Measurements from ENCODE around the gene RARG.

The RARG gene

DNA sequence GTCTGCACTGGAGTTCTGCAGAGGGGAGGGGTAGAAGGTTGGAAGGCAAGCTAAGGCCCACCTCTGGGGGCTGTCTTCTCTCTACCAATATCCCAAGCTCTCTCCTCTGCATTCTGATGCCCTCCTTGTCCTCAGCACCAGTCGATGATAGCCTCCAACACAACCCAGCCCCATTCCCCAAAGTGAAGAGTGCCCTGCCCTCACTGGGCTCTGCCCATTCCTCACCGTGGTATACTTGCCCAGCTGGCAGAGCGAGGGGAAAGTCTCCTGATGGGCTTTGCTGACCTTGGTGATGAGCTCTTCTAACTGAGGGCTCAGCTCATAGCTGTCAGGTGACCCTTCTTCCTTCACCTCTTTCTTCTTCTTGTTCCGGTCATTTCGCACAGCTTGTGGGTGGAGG lies 17.8 kb downstream of the RARG start:
- H3K27ac ChIP-seq: no peak overlapping the region
- TF ChIP-seq CTCF (IDR thresholded peaks at IDR 0.05) (no peak), ZFX (IDR thresholded peaks at IDR 0.05; ENCODE audit: borderline replicate concordance) (no peak)

GRCh38 chr12:53213348-53213747 lies 18.7 kb downstream of the RARG start:
- H3K27ac ChIP-seq: no peak overlapping the region
- peak; percentile 100 for TF ChIP-seq CTCF (IDR thresholded peaks at IDR 0.05)
- TF ChIP-seq ZFX (IDR thresholded peaks at IDR 0.05; ENCODE audit: borderline replicate concordance): no peak

GRCh38 chr12:53212931-53213330 lies 19.1 kb downstream of the RARG start:
- TF ChIP-seq ZFX (IDR thresholded peaks at IDR 0.05; ENCODE audit: borderline replicate concordance) (no peak), CTCF (IDR thresholded peaks at IDR 0.05) (no peak)
- no peak overlapping the region for H3K27ac ChIP-seq

DNA sequence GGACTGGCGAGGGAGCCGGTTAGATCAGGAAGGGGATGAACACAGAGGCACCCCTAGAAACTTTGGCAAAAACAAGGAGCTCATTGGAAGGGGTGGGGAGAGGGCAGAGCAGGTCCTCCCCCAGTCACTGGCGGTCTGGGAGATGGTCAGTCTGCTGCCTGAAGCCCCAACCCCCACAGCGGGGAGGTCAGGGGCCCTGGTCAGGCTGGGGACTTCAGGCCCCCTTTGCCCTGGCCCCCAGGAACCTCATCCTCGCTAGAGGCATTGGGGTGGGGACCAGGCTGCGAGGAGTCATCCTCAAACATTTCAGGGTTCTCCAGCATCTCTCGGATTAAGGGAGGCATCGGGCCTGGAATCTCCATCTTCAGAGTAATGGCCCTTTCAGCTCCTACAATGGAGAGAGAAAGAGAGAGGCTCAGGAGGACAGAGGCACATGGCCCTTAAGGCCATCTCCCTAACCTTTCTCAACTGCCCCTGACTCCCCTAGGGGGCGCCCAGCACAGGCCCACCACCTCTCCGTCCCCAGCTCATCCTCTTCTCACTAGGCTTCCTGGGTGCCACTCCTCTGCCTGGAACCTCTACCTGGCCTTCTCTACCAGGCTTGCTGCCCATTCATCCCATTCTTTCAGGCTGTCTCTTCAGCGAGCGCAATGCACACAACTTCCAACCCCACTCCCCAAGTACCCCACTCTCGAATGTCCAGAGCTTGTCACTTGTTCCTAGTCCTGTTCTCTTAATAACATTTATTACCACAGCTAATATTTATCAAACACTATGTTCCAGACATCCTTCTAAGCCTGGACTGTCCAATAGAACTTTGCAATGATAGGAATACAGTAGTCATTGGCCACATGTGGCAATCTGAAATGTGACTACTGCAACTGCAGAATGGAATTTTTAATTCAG lies 20.3 kb downstream of the RARG start:
- TF ChIP-seq CTCF (IDR thresholded peaks at IDR 0.05) (peak; percentile 60), ZFX (IDR thresholded peaks at IDR 0.05; ENCODE audit: borderline replicate concordance) (no peak)
- no peak overlapping the region for H3K27ac ChIP-seq

DNA sequence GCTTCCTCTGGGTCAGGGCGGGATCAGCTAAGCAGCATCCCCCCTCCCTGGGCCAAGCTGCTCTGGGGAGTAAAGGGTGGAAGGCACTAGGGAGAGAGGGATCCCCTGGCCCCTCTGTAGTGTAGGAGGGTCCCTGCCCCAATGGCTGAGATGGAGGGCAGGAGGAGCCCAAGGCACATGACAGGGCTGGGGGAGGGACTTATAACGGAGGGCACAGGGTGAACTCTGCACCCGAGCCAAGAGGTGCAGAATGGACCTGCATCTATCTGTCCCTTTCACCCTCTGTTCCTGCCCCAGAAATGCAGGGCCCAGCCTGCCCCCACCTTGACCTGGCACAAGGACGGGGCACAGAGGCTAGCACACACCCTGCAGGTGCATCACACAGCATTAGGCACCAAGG lies 21.2 kb downstream of the RARG start:
- no peak overlapping the region for H3K27ac ChIP-seq
- TF ChIP-seq CTCF (IDR thresholded peaks at IDR 0.05) (no peak), ZFX (IDR thresholded peaks at IDR 0.05; ENCODE audit: borderline replicate concordance) (no peak)

DNA sequence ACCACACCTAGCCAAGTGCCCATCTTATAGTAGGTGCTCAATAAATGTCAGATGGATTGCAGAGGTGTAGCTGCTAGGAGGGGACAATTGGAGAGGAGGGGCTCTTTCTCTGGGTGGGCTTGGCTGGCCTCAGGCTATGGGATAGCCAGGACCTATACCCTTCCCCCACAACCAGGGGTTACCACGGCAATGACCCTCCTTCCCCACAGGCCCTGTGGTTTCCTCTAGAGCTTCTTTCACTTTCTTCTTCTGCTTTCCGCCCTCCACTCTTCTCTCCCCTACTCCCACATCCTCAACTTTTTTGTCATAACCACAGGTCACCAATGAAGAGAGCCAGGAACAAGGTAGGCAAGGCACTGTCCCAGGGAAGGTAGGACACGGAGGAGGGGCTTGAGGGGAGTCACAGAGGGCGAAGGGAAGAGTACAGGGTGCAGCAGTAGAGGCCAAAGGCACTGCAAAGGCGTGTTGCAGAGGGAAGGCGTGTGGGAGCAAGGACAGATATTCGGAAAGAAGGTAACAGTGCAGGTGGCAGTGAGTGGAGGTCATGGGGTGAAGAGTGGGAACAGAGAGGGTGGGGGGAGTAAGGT lies 23.0 kb downstream of the RARG start:
- no peak overlapping the region for H3K27ac ChIP-seq
- no peak for TF ChIP-seq ZFX (IDR thresholded peaks at IDR 0.05; ENCODE audit: borderline replicate concordance)
- no peak for TF ChIP-seq CTCF (IDR thresholded peaks at IDR 0.05)

- TF ChIP-seq ZFX (IDR thresholded peaks at IDR 0.05; ENCODE audit: borderline replicate concordance) (no peak), CTCF (IDR thresholded peaks at IDR 0.05) (no peak)
- H3K27ac ChIP-seq: no peak overlapping the region
These were observed 23.6 kb downstream of the RARG start for GRCh38 chr12:53208435-53208834.

Data from 22Rv1 (cell line).